Measurements from ENCODE around the gene SENP7.

SENP7 gene

DNA sequence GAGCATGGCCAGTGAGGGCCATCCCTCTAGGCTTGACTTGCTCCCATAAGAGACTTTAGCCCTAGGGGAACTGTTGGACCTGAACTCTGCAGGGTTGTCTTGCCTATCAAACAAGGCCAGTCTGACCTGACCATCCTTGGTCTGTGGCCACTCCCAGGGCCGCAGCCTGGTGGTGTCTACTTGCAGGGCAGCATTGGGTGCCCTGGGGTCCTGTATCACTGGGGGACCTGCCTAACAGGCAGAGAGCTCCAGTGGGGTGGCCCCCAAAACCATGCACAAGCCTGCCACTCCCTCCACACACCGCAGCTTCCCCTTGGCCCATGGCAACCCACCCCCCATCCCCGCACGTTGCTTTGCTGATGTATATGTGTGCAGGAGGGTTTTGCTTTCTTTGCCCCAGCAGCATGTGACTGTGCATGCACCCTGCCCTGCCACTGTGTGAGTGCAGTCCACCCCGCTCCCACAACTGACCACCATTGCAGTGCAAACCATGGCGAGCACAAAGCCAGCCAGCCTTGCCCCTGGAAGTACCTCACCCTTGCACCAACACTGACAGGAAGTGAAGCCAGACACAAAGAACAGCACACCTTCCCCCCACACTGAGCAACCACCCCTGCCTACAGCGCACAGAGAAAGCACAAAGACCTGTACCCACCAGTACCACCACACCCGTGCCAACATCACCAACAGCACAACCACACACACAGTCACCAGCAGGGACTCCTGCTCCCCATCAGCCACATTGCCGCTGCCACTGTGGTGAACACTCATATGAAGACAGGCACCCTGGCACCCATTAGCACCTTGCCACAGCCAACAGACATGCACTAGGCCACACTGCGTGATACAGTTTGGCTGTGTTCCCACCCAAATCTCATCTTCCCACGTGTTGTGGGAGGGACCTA lies 88.8 kb downstream of the SENP7 start:
- DNase-seq = no peak

GRCh38 chr3:101418851-101419250 lies 94.2 kb downstream of the SENP7 start:
- no peak for DNase-seq

- DNase-seq = no peak
These were observed 98.9 kb downstream of the SENP7 start for GRCh38 chr3:101414121-101414520.

DNA sequence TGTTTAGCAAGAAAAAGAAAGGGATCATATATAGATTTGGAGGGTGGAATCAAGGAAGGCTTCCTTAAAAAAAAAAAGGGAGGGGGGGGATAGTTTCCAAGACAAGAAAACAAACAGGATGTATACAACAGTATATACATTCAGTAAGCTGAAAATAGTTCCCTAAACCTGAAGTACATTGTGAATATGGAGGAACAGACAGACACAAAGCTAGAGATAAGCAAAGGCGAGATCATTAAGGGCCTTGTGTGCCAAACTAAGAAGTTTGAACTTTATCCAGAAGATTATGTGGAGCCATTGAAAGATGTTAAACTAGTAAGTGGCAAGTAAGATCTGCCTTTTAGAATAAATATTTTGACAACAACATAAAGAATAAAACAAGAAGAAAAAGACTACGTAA lies 99.4 kb downstream of the SENP7 start:
- DNase-seq = no peak

DNA sequence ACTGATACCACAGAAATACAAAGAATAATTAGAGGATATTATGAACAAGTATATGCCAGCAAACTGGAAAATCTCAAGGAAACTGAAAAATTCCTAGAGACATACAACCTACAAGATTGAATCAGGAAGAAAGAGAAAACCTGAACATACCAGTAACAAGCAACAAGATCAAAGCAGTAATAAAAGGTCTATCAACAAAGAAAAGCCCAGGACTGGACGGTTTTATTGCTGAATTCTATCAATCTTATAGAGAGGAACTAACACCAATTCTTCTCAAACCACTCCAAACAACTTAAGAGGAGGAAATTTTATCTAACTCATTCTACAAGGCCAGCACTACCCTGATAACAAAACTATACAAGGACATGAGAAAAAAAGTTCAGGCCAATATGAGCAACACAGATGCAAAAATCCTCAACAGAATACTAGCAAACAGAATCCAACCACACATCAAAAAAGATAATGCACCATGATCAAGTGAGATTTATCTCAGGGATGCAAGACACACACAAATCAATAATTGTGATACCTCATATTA lies 121.5 kb downstream of the SENP7 start:
- no peak for DNase-seq

- DNase-seq = no peak
These were observed 124.3 kb downstream of the SENP7 start for GRCh38 chr3:101388706-101389105.

GRCh38 chr3:101387351-101387750 lies 125.7 kb downstream of the SENP7 start:
- DNase-seq = no peak

- DNase-seq = no peak
These were observed 128.6 kb downstream of the SENP7 start for GRCh38 chr3:101384426-101384825.

DNA sequence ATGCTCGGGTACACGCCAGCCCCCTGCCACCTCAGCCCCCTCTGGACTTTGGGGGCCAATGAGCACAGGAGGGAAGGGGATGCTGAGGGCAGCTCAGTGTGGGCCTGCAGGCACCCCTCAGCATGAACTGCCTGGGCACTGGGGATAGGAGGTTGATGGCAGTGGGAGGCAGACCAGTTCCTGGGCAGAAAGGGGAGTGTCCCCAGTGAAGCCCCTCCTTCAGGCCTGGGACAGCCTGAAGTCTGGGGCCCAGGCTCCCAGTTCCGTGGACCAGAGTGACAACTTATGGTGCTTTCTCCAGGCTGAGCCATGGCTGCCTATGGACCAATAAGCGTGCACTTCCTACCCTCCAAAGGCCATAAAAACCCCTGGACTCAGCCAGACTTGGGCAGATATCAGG lies 129.4 kb downstream of the SENP7 start:
- DNase-seq = no peak

DNA sequence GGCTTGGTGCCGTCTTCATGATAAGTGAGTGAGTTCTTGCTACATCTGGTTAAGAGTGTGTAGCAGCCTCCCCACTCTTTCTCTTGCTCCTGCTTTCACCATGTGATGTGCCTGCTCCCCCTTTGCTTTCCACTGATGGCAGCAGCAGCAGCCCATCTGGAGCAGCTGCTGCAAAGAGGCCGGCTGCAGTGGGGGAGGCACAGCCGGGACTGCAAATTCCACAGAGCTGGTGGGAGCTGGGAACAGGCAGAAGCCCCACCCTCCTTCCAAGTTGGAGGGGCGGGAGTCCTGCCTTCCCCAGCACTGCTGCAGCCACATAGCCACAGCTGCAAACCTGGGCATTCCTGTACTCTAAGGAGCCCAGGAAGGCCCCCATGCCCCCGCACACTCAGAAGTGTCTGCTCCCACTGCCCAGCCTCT lies 129.8 kb downstream of the SENP7 start:
- DNase-seq = no peak

DNA sequence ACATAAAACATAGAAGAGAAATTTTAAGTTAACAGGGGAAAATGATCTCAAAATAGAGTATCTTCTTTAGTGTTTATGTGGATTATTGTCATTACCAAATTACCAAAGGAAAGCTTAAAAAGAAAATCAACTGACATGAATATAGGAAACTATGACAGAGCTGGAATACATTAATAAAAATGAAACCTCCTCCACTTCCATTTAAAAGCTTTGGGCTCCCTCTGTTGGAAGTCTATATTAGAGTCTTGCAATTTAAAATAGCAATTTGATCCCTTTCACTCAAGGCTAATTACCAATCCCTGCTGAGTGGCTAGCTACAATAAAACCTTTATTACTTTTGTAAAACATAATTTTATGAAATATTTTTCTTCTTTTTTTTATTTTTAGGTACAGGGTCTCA lies 131.2 kb downstream of the SENP7 start:
- DNase-seq = peak; percentile 27

DNA sequence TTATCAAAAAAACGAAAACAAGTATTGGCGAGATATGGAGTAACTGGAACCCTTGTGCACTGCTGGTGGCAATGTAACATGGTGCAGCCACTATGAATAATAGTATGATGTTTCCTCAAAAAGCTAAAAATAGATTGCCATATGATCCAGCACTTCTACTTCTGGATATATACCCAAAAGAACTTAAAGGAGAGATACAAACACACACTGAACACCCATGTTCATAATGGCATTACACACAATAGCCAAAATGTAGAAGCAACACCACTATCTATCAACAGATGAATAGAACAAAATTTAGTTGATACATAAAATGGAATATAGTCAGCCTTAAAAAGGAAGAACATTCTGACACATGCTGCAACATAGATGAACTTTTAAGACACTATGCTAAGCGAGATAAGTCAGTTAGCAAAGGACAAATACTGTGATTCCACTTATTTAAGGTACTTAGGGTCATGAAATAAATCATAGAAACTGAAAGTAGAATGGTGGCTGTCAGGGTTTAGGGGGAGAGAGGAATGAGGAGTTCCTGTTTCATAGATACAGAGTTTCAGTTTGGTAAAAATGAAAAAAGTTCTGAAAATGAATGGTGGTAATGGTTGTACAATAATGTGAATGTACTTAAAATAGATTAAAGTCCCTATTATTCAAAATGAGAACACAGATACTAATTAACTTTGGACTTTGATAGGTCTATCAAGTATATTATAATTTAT lies 133.2 kb downstream of the SENP7 start:
- no peak for DNase-seq

GRCh38 chr3:101377796-101378195 lies 135.2 kb downstream of the SENP7 start:
- DNase-seq = no peak

DNA sequence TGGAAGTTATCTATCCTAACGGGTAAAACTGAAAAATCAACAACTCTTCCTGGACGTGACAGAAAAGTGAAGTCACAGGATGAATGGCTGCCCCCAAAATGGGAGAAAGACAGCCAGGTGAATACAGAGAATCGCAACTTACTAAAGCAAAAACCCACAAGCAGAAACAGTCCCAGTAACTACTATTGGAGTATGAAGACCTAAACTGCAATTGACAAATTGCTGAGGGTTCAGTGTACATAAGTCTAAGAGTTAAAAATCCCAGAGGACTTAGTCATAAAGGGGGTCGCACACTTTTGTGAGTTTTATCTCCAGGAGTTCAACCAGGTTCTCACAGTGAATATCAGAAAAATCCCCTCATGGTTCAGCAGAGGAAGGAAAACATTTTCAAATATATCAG lies 135.8 kb downstream of the SENP7 start:
- no peak for DNase-seq

- no peak for DNase-seq
These were observed 137.4 kb downstream of the SENP7 start for GRCh38 chr3:101375586-101375985.

DNA sequence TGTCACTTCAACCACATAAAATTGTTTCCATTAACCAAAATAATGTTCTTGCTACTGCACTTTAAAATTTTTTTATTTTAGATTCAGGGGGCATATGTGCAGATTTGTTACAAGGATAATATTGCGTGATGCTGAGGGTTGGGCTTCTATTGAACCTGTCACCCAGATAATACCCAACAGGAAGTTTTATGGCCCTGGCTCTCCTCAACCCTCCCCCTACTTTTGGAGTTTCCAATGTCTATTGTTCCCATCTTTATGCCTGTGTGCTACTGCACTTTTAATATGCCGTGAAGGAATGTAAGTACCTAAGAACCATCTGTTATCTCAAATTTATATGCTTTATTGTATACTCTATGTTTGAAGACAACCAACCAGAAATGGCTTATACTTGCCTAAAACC lies 150.6 kb downstream of the SENP7 start:
- no peak for DNase-seq

GRCh38 chr3:101351829-101352228 lies 161.2 kb downstream of the SENP7 start:
- DNase-seq = no peak

- DNase-seq = no peak
These were observed 172.4 kb downstream of the SENP7 start for GRCh38 chr3:101340591-101340990.

DNA sequence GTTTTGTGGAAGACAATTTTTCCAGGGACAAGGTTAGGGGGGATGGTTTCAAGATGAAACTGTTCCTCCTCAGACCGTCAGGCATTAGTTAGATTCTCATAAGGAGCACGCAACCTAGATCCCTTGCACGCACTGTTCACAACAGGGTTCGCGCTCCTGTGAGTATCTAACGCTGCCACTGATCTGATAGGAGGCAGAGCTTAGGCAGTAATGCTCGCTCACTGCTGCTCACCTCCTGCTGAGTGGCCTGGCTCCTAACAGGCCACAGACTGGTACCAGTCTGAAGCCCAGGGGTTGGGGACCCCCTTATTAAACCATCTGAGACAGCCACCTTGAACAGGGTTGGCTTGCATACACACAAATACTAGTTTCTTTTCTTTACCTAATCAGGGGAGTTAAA lies 179.1 kb downstream of the SENP7 start:
- DNase-seq = no peak

GRCh38 chr3:101329016-101329673 lies 183.9 kb downstream of the SENP7 start:
- no peak for DNase-seq

DNA sequence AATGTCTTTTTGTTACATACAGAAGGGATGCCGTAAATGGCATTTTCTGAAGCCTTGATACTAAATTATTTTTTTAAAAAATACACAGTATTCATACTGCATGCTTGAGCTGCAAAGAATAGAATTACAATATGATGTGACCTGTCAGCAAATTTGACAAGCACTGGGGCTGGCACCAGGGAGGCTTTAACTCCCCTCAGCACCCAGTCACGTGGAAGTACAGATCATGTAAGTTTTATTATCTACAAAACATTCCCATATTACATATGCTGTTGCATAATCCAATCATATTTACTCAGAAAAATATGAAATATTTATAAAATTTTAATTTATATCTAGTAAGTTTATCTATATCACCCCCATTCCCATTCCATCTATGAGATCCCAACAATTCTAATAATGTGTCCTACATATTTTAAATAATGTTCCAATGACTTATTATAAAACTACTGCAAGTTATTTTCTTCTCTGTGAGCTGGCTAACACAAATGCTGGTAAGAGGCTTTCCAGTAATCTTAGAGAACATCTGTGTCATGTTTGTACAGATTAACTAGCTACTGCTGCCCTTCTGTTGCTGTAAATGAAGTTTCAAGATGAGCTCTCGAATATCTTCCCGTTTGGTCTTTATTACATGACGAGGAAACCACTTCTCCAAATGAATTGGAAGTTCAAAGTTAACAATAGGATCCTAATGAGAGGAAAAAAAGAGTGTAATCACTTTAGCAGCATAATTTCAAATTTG lies 187.4 kb downstream of the SENP7 start:
- no peak for DNase-seq

- DNase-seq = no peak
These were observed 192.5 kb downstream of the SENP7 start, which contains the start of gene IMPG2 for GRCh38 chr3:101320475-101320874. Gene IMPG2, minus strand, starts transcription at chr3:101320575. Its CDS starts 203 bp downstream, at chr3:101320372.

DNA sequence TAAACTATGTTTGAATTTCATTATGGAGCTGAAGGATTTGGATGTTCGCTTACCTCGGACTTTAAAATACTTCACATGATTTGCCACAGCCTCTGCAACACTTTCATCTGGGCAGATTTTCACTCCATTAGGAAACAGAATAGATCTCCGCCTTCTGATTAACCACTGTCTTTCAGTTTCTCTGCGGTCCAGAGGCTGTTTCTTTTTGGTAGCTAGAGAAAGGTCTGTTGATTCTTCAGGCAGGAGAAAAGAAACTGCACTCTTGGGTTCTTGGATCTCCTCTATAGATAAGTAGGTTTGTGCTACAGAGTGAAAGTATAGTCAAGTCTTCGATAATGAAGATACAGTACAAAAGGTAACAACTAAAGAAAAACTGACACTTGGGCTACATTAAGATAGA lies 193.5 kb downstream of the SENP7 start:
- DNase-seq = no peak

All from NCI-H1694 treated with DMSO at 0.1 percent for 48 hours (cell line).